ENCODE measurements around the gene UGT3A2. TPM values are rescaled to one million over a fixed set of nuclear protein-coding genes. Genes with fewer than 3 reads are reported as not detected.

Gene UGT3A2
- total RNA-seq, 1 experiment from 2014 or later: 13.7 TPM

GRCh38 chr5:36033486-36033885 lies 33.2 kb downstream of the UGT3A2 start:
- no CpG with 5 or more reads among the region's 1 CpG for WGBS (ENCODE audit: extremely low coverage, insufficient read length, low lambda C conversion rate)
- H4K5ac ChIP-seq (ENCODE audit: insufficient read length, low read depth, low read length): no peak overlapping the region

More at GRCh38 chr5:36033486-36033885, 33.2 kb downstream of the UGT3A2 start:
- Mint-ChIP-seq H3K36me3 (ENCODE audit: insufficient read depth in 1 of 3, low read depth in 3 of 3) (no peaks in the 10 kb centered on the region; a peak in 2 of 7 replicates), H3K9me3 (no peaks in the 10 kb centered on the region), H3K27me3 (ENCODE audit: low read depth) (peaks cover 2% of the 10 kb centered on the region; the same call in 1 of the 2 replicates), H3K4me3 (no peak overlapping the region), H3K27ac (no peak overlapping the region), H3K4me1 (peaks cover 2% of the 10 kb centered on the region in 2 experiments; a peak in 1 of 4 replicates)
- Histone ChIP-seq H3K4me2 (ENCODE audit: insufficient read depth, insufficient read length, low read length) (no peak overlapping the region), H3K23ac (ENCODE audit: insufficient read length, low read depth, low read length) (no peak overlapping the region), H3K9ac (ENCODE audit: extremely low read depth, insufficient read length, low read length) (no peak overlapping the region), H3K56ac (ENCODE audit: insufficient read length, low read depth, low read length) (no peak overlapping the region), H2AK5ac (ENCODE audit: insufficient read length, low read length) (no peak overlapping the region), H2BK120ac (ENCODE audit: low read depth, low read length, poor library complexity, severe bottlenecking) (no peak overlapping the region), H4K8ac (replicated peaks; ENCODE audit: insufficient read length, low read depth, low read length) (no peak overlapping the region), H3K9me3 (ENCODE audit: control insufficient read depth, low read depth, low read length) (no peaks in the 10 kb centered on the region), H3T11ph (ENCODE audit: low read length) (no peak overlapping the region), H2BK12ac (ENCODE audit: insufficient read length, low read depth, low read length) (no peak overlapping the region), H4K20me1 (ENCODE audit: control insufficient read depth, insufficient read depth, insufficient read length) (no peaks in the 10 kb centered on the region), H3K14ac (ENCODE audit: insufficient read depth, low read length) (no peak overlapping the region), H3K27me3 (ENCODE audit: insufficient read depth, low read length) (no peaks in the 10 kb centered on the region), H3K4ac (ENCODE audit: low read depth, low read length) (no peak overlapping the region), H2BK15ac (ENCODE audit: low read depth, low read length) (no peak overlapping the region), H3K79me2 (ENCODE audit: insufficient read depth, low read length) (no peaks in the 10 kb centered on the region), H4K91ac (ENCODE audit: insufficient read length, low read depth, low read length) (no peak overlapping the region), H3K23me2 (ENCODE audit: insufficient read length, low read depth, low read length, poor library complexity, severe bottlenecking) (no peaks in the 10 kb centered on the region), H2AFZ (ENCODE audit: low read length) (no peak overlapping the region), H3K4me1 (ENCODE audit: insufficient read depth, low read length) (no peaks in the 10 kb centered on the region), H2BK5ac (ENCODE audit: insufficient read length, low read length) (no peak overlapping the region), H3K79me1 (ENCODE audit: insufficient read depth, low read depth, low read length, poor library complexity, severe bottlenecking) (no peaks in the 10 kb centered on the region), H3K18ac (ENCODE audit: insufficient read length, low read depth, low read length) (no peak overlapping the region), H3K27ac (ENCODE audit: insufficient read length, low read depth, low read length) (no peak overlapping the region), H2BK20ac (ENCODE audit: low read depth, low read length, poor library complexity, severe bottlenecking) (no peak overlapping the region)
- TF ChIP-seq CTCF (conservative IDR thresholded peaks at IDR 0.05): no peak
- DNase-seq: no peak

Data from H9 (cell line).